ENCODE results near the gene TGFBR2. TPM values are rescaled to one million over a fixed set of nuclear protein-coding genes. Genes with fewer than 3 reads are reported as not detected.

The TGFBR2 gene
- polyA plus RNA-seq, 1 donor from 2014 or later = 76.8 TPM

GRCh38 chr3:30711151-30711550 is 104.8 kb downstream of the TGFBR2 start:
- H3K36me3 Mint-ChIP-seq = no peaks in the 10 kb centered on the region
- no peak overlapping the region for H3K27ac Mint-ChIP-seq
- H3K27me3 Mint-ChIP-seq = peaks cover 5% of the 10 kb centered on the region
- H3K4me1 Mint-ChIP-seq = peaks cover 0 to 4% (median 3%) of the 10 kb centered on the region in 3 donors
- H3K4me3 Mint-ChIP-seq = no peak overlapping the region
- peaks cover 2 to 3% (median 3%) of the 10 kb centered on the region in 3 donors for H3K9me3 Mint-ChIP-seq

DNA sequence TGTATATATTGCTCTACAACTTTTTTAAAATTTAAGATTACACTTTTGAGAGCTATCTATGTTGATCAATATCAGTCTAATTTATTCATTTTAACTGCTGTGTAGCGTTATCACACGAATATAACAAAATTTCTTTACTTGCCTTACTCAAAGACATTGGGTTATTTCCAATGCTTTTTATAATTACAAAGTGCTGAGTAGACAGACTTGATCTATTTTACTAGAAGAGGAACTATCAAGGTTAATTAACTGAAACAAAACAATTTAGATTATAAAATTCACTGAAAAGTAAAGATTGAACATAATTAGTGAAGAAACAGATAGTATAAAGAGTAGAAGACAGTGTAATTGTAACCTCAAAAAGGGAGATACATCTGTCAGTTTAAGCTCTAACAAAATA is 105.5 kb downstream of the TGFBR2 start:
- Mint-ChIP-seq H3K4me1 (peaks cover 0 to 4% (median 3%) of the 10 kb centered on the region in 3 donors), H3K27ac (no peak overlapping the region), H3K4me3 (no peak overlapping the region), H3K36me3 (no peaks in the 10 kb centered on the region), H3K9me3 (peaks cover 0 to 3% (median 0%) of the 10 kb centered on the region in 3 donors), H3K27me3 (peaks cover 5% of the 10 kb centered on the region)

DNA sequence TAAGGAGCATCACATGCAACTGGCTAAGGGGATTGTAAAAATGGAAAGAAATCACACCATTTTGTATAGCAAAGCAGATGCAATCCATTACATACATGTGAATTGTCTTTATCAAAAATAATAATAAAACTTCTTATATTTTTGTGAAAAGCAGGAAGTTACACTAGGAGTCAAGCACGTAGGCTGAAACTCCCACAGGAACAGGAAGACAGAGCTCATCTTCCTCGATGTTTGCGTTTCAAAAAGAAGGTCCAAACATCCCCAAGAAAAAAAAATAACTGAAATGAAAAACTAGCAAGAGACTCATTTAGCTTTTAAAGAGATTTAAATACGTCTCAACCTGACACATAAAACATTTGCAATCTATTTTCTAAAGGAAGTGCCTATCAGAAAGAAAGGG is 106.6 kb downstream of the TGFBR2 start:
- no peak overlapping the region for H3K4me3 Mint-ChIP-seq
- H3K4me1 Mint-ChIP-seq = peaks cover 0 to 4% (median 3%) of the 10 kb centered on the region in 3 donors
- no peaks in the 10 kb centered on the region for H3K9me3 Mint-ChIP-seq
- no peaks in the 10 kb centered on the region for H3K36me3 Mint-ChIP-seq
- no peak overlapping the region for H3K27ac Mint-ChIP-seq
- peaks cover 5% of the 10 kb centered on the region for H3K27me3 Mint-ChIP-seq

- no peak overlapping the region for H3K4me3 Mint-ChIP-seq
- peaks cover 7% of the 10 kb centered on the region for H3K27me3 Mint-ChIP-seq
- H3K27ac Mint-ChIP-seq = no peak overlapping the region
- H3K36me3 Mint-ChIP-seq = no peaks in the 10 kb centered on the region
- no peaks in the 10 kb centered on the region for H3K9me3 Mint-ChIP-seq
- peaks cover 0 to 4% (median 0%) of the 10 kb centered on the region in 3 donors for H3K4me1 Mint-ChIP-seq
These were observed 107.6 kb downstream of the TGFBR2 start for GRCh38 chr3:30713885-30714503.

GRCh38 chr3:30719536-30719935 is 113.1 kb downstream of the TGFBR2 start:
- Mint-ChIP-seq H3K4me3 (no peak overlapping the region), H3K27me3 (peaks cover 14% of the 10 kb centered on the region), H3K4me1 (peaks cover 0 to 4% (median 0%) of the 10 kb centered on the region in 3 donors), H3K9me3 (peaks cover 0 to 3% (median 0%) of the 10 kb centered on the region in 3 donors), H3K36me3 (no peaks in the 10 kb centered on the region), H3K27ac (no peak overlapping the region)

DNA sequence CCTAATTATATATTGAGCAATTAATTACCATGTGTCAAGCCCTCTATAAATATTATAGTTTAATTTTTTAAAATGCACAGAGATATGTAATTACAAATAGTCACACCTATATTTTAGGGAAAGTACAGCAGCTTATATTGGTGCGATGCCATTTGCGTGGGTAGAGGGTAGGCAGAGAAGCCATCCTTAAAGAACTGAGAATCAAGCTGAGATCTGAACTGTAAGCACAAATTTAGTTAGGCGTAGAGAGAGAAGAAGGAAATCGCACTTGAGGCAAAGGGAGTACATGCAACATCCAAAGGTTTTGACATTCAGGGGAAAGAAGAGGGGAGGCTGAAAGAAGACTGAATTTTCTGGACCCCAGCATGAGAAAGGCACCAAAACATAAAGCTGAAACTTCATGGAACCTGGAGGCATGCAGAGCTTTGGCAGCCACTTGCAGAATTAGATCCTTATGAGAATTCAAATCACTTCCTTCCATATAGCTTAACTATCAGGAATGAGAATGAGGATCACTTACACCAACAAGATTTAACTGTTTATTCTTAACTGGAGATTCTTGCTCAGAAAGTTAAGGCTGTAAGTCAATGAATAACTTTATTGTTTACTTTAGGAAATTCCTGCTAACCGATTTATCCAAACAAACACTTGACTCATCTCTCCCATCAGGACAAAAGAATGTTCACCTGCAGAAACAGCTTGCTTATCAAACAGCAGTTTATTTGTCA is 114.3 kb downstream of the TGFBR2 start:
- H3K36me3 Mint-ChIP-seq = no peaks in the 10 kb centered on the region
- peaks cover 0 to 7% (median 0%) of the 10 kb centered on the region in 3 donors for H3K9me3 Mint-ChIP-seq
- no peak overlapping the region for H3K27ac Mint-ChIP-seq
- no peak overlapping the region for H3K4me3 Mint-ChIP-seq
- peaks cover 10% of the 10 kb centered on the region for H3K27me3 Mint-ChIP-seq
- peaks cover 0 to 4% (median 0%) of the 10 kb centered on the region in 3 donors for H3K4me1 Mint-ChIP-seq

DNA sequence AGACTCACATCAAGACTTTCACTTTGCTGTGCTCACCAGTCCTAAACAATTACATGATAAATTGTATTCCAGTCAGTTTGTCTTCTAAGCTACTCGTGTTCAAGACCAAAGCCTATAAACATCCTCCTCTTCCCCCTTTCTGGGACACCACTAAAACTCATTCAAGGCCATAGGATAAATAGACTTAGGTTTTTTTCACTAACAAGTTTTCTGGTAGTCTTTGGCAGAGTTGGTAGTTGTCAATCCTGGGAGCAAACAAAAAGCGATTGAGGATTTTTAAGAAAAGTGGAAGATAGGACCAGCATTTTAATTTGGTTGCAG is 114.9 kb downstream of the TGFBR2 start:
- no peak overlapping the region for H3K27ac Mint-ChIP-seq
- peaks cover 0 to 4% (median 0%) of the 10 kb centered on the region in 3 donors for H3K4me1 Mint-ChIP-seq
- H3K4me3 Mint-ChIP-seq = no peak overlapping the region
- no peaks in the 10 kb centered on the region for H3K36me3 Mint-ChIP-seq
- H3K27me3 Mint-ChIP-seq = peaks cover 10% of the 10 kb centered on the region
- peaks cover 0 to 7% (median 0%) of the 10 kb centered on the region in 3 donors for H3K9me3 Mint-ChIP-seq

- H3K27me3 Mint-ChIP-seq = peaks cover 10% of the 10 kb centered on the region
- no peak overlapping the region for H3K27ac Mint-ChIP-seq
- H3K4me3 Mint-ChIP-seq = no peak overlapping the region
- peaks cover 0 to 4% (median 0%) of the 10 kb centered on the region in 3 donors for H3K4me1 Mint-ChIP-seq
- H3K36me3 Mint-ChIP-seq = no peaks in the 10 kb centered on the region
- H3K9me3 Mint-ChIP-seq = peaks cover 0 to 7% (median 0%) of the 10 kb centered on the region in 3 donors
These were observed 116.8 kb downstream of the TGFBR2 start for GRCh38 chr3:30723211-30723610.

DNA sequence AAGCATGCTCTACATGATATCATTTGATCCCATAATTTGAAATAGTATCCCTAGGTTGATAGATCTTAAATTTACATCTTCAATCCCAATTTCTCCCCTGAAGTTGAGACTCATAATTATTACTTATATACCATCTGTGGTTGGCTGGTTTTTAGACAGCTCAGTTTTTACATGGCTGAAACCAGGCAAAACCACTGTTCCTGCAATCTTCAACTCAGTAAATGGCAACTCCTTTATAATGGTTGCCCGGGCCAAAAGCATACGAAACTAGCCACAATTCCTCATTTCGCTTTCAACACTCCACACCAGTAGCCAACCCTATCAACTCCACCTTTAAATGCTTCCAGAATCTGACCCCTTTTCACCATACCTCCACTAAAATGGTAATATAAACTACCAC is 118.5 kb downstream of the TGFBR2 start:
- Mint-ChIP-seq H3K9me3 (peaks cover 0 to 4% (median 0%) of the 10 kb centered on the region in 3 donors), H3K36me3 (no peaks in the 10 kb centered on the region), H3K4me3 (no peak overlapping the region), H3K4me1 (peaks cover 0 to 3% (median 0%) of the 10 kb centered on the region in 3 donors), H3K27ac (no peak overlapping the region), H3K27me3 (peaks cover 4% of the 10 kb centered on the region)

GRCh38 chr3:30728143-30728542 is 121.7 kb downstream of the TGFBR2 start:
- Mint-ChIP-seq H3K9me3 (peaks cover 0 to 4% (median 0%) of the 10 kb centered on the region in 3 donors), H3K4me3 (no peak overlapping the region), H3K36me3 (no peaks in the 10 kb centered on the region), H3K4me1 (peaks cover 0 to 3% (median 0%) of the 10 kb centered on the region in 3 donors), H3K27me3 (peaks cover 2% of the 10 kb centered on the region), H3K27ac (no peak overlapping the region)

DNA sequence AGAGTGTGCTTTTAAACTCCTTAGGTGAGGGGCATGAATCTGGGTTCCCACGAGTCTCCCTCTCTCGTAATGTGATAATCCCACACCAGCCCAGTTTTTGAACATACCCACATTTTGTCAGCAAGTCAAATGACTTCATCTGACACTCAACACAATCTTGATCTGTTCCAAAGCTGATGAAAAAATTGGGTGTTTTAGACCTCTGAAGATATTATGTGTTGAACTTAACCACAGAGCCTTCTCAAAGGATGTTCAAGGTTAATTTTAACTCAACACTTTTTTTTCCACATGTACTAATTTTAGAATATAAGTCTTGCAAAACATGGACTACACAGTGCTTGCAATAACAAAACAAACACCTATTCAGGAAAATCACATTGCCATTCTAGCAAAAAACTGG is 123.1 kb downstream of the TGFBR2 start:
- Mint-ChIP-seq H3K4me1 (peaks cover 0 to 3% (median 0%) of the 10 kb centered on the region in 3 donors), H3K9me3 (peaks cover 0 to 4% (median 0%) of the 10 kb centered on the region in 3 donors), H3K4me3 (no peak overlapping the region), H3K36me3 (no peaks in the 10 kb centered on the region), H3K27me3 (peaks cover 5% of the 10 kb centered on the region), H3K27ac (peak overlapping the region in 1 of 3 donors; percentile 54)

GRCh38 chr3:30729936-30730335 is 123.5 kb downstream of the TGFBR2 start:
- H3K4me3 Mint-ChIP-seq = no peak overlapping the region
- peaks cover 0 to 4% (median 0%) of the 10 kb centered on the region in 3 donors for H3K9me3 Mint-ChIP-seq
- no peaks in the 10 kb centered on the region for H3K36me3 Mint-ChIP-seq
- peak overlapping the region in 1 of 3 donors; percentile 54 for H3K27ac Mint-ChIP-seq
- H3K27me3 Mint-ChIP-seq = peaks cover 5% of the 10 kb centered on the region
- H3K4me1 Mint-ChIP-seq = peaks cover 0 to 3% (median 0%) of the 10 kb centered on the region in 3 donors

GRCh38 chr3:30730967-30731366 is 124.6 kb downstream of the TGFBR2 start:
- H3K27me3 Mint-ChIP-seq = peaks cover 11% of the 10 kb centered on the region
- H3K36me3 Mint-ChIP-seq = no peaks in the 10 kb centered on the region
- H3K9me3 Mint-ChIP-seq = peaks cover 0 to 2% (median 0%) of the 10 kb centered on the region in 3 donors
- no peak overlapping the region for H3K4me3 Mint-ChIP-seq
- H3K27ac Mint-ChIP-seq = no peak overlapping the region
- H3K4me1 Mint-ChIP-seq = peaks cover 0 to 3% (median 0%) of the 10 kb centered on the region in 3 donors

DNA sequence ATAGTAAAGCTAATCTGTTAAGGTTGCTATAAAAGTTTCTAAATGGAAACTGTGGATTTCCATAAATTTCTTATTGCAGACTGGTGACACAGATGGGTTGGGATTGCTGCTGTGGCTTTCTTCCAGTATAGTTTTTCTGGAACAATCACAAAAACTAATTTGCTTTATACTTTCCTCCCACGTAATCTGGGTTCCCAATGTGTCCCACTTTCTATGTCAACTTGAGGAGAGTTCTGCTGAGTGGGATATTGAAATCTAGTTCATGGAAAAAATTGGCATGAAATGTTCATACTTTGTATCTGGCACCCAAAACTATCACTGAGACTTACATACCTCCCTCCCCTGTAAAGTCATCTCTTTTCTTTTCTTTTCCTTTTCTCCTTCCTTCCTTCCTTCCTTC is 126.8 kb downstream of the TGFBR2 start:
- H3K36me3 Mint-ChIP-seq = no peaks in the 10 kb centered on the region

GRCh38 chr3:30733696-30734095 is 127.3 kb downstream of the TGFBR2 start:
- peaks cover 14% of the 10 kb centered on the region for H3K27me3 Mint-ChIP-seq
- H3K27ac Mint-ChIP-seq = no peak overlapping the region
- H3K36me3 Mint-ChIP-seq = no peaks in the 10 kb centered on the region
- no peak overlapping the region for H3K4me3 Mint-ChIP-seq
- peaks cover 0 to 2% (median 0%) of the 10 kb centered on the region in 3 donors for H3K9me3 Mint-ChIP-seq
- peaks cover 0 to 3% (median 0%) of the 10 kb centered on the region in 3 donors for H3K4me1 Mint-ChIP-seq

More for the DNA sequence above, 126.8 kb downstream of the TGFBR2 start:
- no peak overlapping the region for H3K4me3 Mint-ChIP-seq
- peaks cover 0 to 3% (median 0%) of the 10 kb centered on the region in 3 donors for H3K4me1 Mint-ChIP-seq
- no peak overlapping the region for H3K27ac Mint-ChIP-seq
- peaks cover 14% of the 10 kb centered on the region for H3K27me3 Mint-ChIP-seq
- H3K9me3 Mint-ChIP-seq = peaks cover 0 to 2% (median 0%) of the 10 kb centered on the region in 3 donors

All from IgD-negative memory B cell (primary cell).